H9 (cell line): ENCODE data around the gene DHH. TPM values are rescaled to one million over a fixed set of nuclear protein-coding genes. Genes with fewer than 3 reads are reported as not detected.

ENCODE experiments used
- DNase-seq: peaks from one replicate; pipeline ENCODE4 v3.0.0-alpha.2; 2017
- H2AFZ ChIP-seq: one replicate; pipeline ENCODE4 v1.6.1; 2013; ENCODE audit warnings: mild to moderate bottlenecking, low read length, control low read depth, moderate library complexity
- H2AK5ac ChIP-seq: 2 replicates; pipeline ENCODE4 v1.6.1; 2013; ENCODE audit warnings: low read length, control low read depth, mixed read lengths; ENCODE audit not compliant: insufficient read length
- H2BK120ac ChIP-seq: one replicate; pipeline ENCODE4 v1.6.1; 2013; ENCODE audit warnings: low read depth, mild to moderate bottlenecking, low read length, control low read depth, inconsistent platforms; ENCODE audit not compliant: poor library complexity, severe bottlenecking
- H2BK12ac ChIP-seq: 2 replicates; pipeline ENCODE4 v1.6.1; 2013; ENCODE audit warnings: low read length, control low read depth, mixed read lengths, low read depth; ENCODE audit not compliant: insufficient read length
- H2BK15ac ChIP-seq: 2 replicates; pipeline ENCODE4 v1.6.1; 2013; ENCODE audit warnings: low read depth, low read length, control low read depth
- H2BK20ac ChIP-seq: one replicate; pipeline ENCODE4 v1.6.1; 2013; ENCODE audit warnings: low read depth, mild to moderate bottlenecking, low read length, control low read depth, inconsistent platforms; ENCODE audit not compliant: poor library complexity, severe bottlenecking
- H2BK5ac ChIP-seq: 2 replicates; pipeline ENCODE4 v1.6.1; 2013; ENCODE audit warnings: low read length, control low read depth, mixed read lengths; ENCODE audit not compliant: insufficient read length
- H3K14ac ChIP-seq: 2 replicates; pipeline ENCODE4 v1.6.1; 2013; ENCODE audit warnings: low read length, control low read depth; ENCODE audit not compliant: insufficient read depth
- H3K18ac ChIP-seq: 2 replicates; pipeline ENCODE4 v1.6.1; 2013; ENCODE audit warnings: low read depth, mild to moderate bottlenecking, mixed read lengths, low read length, control low read depth; ENCODE audit not compliant: insufficient read length
- H3K23ac ChIP-seq: 2 replicates; pipeline ENCODE4 v1.6.1; 2013; ENCODE audit warnings: low read length, control low read depth, mixed read lengths, low read depth; ENCODE audit not compliant: insufficient read length
- H3K23me2 ChIP-seq: 2 replicates; pipeline ENCODE4 v1.6.1; 2013; ENCODE audit warnings: low read depth, mild to moderate bottlenecking, mixed read lengths, low read length, control low read depth; ENCODE audit not compliant: insufficient read length, poor library complexity, severe bottlenecking
- H3K27ac ChIP-seq: 2 replicates; pipeline ENCODE4 v1.5.1; 2013; ENCODE audit warnings: low read length, control low read depth, mixed read lengths, low read depth; ENCODE audit not compliant: insufficient read length
- H3K27me3 ChIP-seq: 2 replicates; pipeline ENCODE4 v1.6.1; 2013; ENCODE audit warnings: low read length, control low read depth, inconsistent platforms; ENCODE audit not compliant: insufficient read depth
- H3K4ac ChIP-seq: 2 replicates; pipeline ENCODE4 v1.6.1; 2013; ENCODE audit warnings: low read depth, mild to moderate bottlenecking, control low read depth, inconsistent platforms, low read length, moderate library complexity
- H3K4me1 ChIP-seq: 2 replicates; pipeline ENCODE4 v1.6.1; 2013; ENCODE audit warnings: low read length, control low read depth, inconsistent platforms; ENCODE audit not compliant: insufficient read depth
- H3K4me2 ChIP-seq: 2 replicates; pipeline ENCODE4 v1.6.1; 2013; ENCODE audit warnings: low read length, control low read depth, mixed read lengths; ENCODE audit not compliant: insufficient read length, insufficient read depth
- H3K56ac ChIP-seq: 2 replicates; pipeline ENCODE4 v1.6.1; 2013; ENCODE audit warnings: low read depth, mild to moderate bottlenecking, mixed read lengths, low read length, control low read depth; ENCODE audit not compliant: insufficient read length
- H3K79me1 ChIP-seq: 2 replicates; pipeline ENCODE4 v1.6.1; 2013; ENCODE audit warnings: low read depth, mild to moderate bottlenecking, moderate library complexity, low read length, control low read depth, inconsistent platforms; ENCODE audit not compliant: insufficient read depth, poor library complexity, severe bottlenecking
- H3K79me2 ChIP-seq: 2 replicates; pipeline ENCODE4 v1.6.1; 2013; ENCODE audit warnings: low read length, control low read depth, inconsistent platforms; ENCODE audit not compliant: insufficient read depth
- H3K9ac ChIP-seq: 2 replicates; pipeline ENCODE4 v1.6.1; 2013; ENCODE audit warnings: low read length, control low read depth, mixed read lengths; ENCODE audit not compliant: insufficient read length; ENCODE audit errors: extremely low read depth
- H3K9me3 ChIP-seq: one replicate; pipeline ENCODE4 v1.6.1; 2013; ENCODE audit warnings: low read depth, low read length, inconsistent platforms; ENCODE audit not compliant: control insufficient read depth
- H3T11ph ChIP-seq: one replicate; pipeline ENCODE4 v1.6.1; 2013; ENCODE audit warnings: mild to moderate bottlenecking, low read length, control low read depth, inconsistent platforms
- H4K20me1 ChIP-seq: one replicate; pipeline ENCODE4 v1.6.1; 2013; ENCODE audit not compliant: control insufficient read depth, insufficient read length, insufficient read depth
- H4K5ac ChIP-seq: 2 replicates; pipeline ENCODE4 v1.6.1; 2013; ENCODE audit warnings: low read depth, mild to moderate bottlenecking, mixed read lengths, low read length, control low read depth; ENCODE audit not compliant: insufficient read length
- H4K8ac ChIP-seq: replicated peaks from 2 replicates; pipeline ENCODE4 v1.6.1; 2013; ENCODE audit warnings: low read length, control low read depth, mixed read lengths, low read depth; ENCODE audit not compliant: insufficient read length
- H4K91ac ChIP-seq: 2 replicates; pipeline ENCODE4 v1.6.1; 2013; ENCODE audit warnings: low read depth, mild to moderate bottlenecking, moderate library complexity, mixed read lengths, low read length, control low read depth; ENCODE audit not compliant: insufficient read length
- H3K27ac Mint-ChIP-seq, 3 experiments: 2 replicates in 2 of 3; 3 replicates in 1 of 3; pipeline ENCODE4 v1.8.0; 2020 to 2021; ENCODE audit warnings: mixed read lengths in 3 of 3, mild to moderate bottlenecking in 1 of 3, moderate library complexity in 1 of 3
- H3K27me3 Mint-ChIP-seq: 2 replicates; pipeline ENCODE4 v1.8.0; 2021; ENCODE audit warnings: low read depth, mild to moderate bottlenecking, moderate library complexity, mixed read lengths
- H3K36me3 Mint-ChIP-seq, 3 experiments: 2 replicates in 2 of 3; 3 replicates in 1 of 3; pipeline ENCODE4 v1.8.0; 2020 to 2021; ENCODE audit warnings: low read depth in 3 of 3, mixed read lengths in 3 of 3; ENCODE audit not compliant: insufficient read depth in 1 of 3
- H3K4me1 Mint-ChIP-seq, 2 experiments: 2 replicates each; pipeline ENCODE4 v1.8.0; 2020; ENCODE audit warnings: mixed read lengths in 2 of 2
- H3K4me3 Mint-ChIP-seq, 2 experiments: 2 replicates in 1 of 2; 3 replicates in 1 of 2; pipeline ENCODE4 v1.8.0; 2020 to 2021; ENCODE audit warnings: mild to moderate bottlenecking in 2 of 2, mixed read lengths in 2 of 2, moderate library complexity in 1 of 2
- H3K9me3 Mint-ChIP-seq, 2 experiments: 2 replicates in 1 of 2; 3 replicates in 1 of 2; pipeline ENCODE4 v1.8.0; 2020; ENCODE audit warnings: mild to moderate bottlenecking in 2 of 2, mixed read lengths in 2 of 2, moderate library complexity in 1 of 2
- WGBS: extraction: QIAGEN DNeasy Blood & Tissue Kit; methylation state at CpG from one replicate; pipeline ENCODE4 v1.1.7; 2013; ENCODE audit warnings: missing lambda C conversion rate, low lambda C conversion rate, mixed read lengths; ENCODE audit not compliant: insufficient read length; ENCODE audit errors: extremely low coverage; 5-methylcytosine and 5-hydroxymethylcytosine counted together
- total RNA-seq: library from RNA; stranded (reverse); gene quantifications from 2 replicates; pipeline ENCODE4 v1.2.1, GENCODE V29; 2021
- TF ChIP-seq, protein P1 (sequence below): fragments of 200-600 bp; sonication (generic); conservative IDR thresholded peaks from 3 replicates; pipeline ENCODE4 v1.8.0; 2021; ENCODE audit warnings: antibody characterized with exemption, mild to moderate bottlenecking

Gene DHH
- total RNA-seq, 1 experiment from 2014 or later: 0.20 TPM

- no peak overlapping the region for H2BK20ac ChIP-seq
- no peak overlapping the region for H3K9ac ChIP-seq
- H2AK5ac ChIP-seq: no peak overlapping the region
- Mint-ChIP-seq H3K27ac (no peak overlapping the region), H3K27me3 (no peaks in the 10 kb centered on the region), H3K4me3 (no peak overlapping the region), H3K9me3 (no peaks in the 10 kb centered on the region), H3K4me1 (no peaks in the 10 kb centered on the region), H3K36me3 (peaks cover 41 to 94% (median 90%) of the 10 kb centered on the region in 3 experiments; a peak in 6 of 7 replicates)
- no peaks in the 10 kb centered on the region for H3K9me3 ChIP-seq
- DNase-seq: no peak
- no peak overlapping the region for H3K27ac ChIP-seq
- no peak overlapping the region for H2BK120ac ChIP-seq
- TF ChIP-seq, protein P1, sequence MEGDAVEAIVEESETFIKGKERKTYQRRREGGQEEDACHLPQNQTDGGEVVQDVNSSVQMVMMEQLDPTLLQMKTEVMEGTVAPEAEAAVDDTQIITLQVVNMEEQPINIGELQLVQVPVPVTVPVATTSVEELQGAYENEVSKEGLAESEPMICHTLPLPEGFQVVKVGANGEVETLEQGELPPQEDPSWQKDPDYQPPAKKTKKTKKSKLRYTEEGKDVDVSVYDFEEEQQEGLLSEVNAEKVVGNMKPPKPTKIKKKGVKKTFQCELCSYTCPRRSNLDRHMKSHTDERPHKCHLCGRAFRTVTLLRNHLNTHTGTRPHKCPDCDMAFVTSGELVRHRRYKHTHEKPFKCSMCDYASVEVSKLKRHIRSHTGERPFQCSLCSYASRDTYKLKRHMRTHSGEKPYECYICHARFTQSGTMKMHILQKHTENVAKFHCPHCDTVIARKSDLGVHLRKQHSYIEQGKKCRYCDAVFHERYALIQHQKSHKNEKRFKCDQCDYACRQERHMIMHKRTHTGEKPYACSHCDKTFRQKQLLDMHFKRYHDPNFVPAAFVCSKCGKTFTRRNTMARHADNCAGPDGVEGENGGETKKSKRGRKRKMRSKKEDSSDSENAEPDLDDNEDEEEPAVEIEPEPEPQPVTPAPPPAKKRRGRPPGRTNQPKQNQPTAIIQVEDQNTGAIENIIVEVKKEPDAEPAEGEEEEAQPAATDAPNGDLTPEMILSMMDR: no peak
- H3K23me2 ChIP-seq: no peaks in the 10 kb centered on the region
- H2BK12ac ChIP-seq: no peak overlapping the region
- H3K79me1 ChIP-seq: no peaks in the 10 kb centered on the region
- no peaks in the 10 kb centered on the region for H3K79me2 ChIP-seq
- no peak overlapping the region for H2AFZ ChIP-seq
- H4K20me1 ChIP-seq: no peaks in the 10 kb centered on the region
- no CpG with 5 or more reads among the region's 9 CpGs for WGBS
- H3K56ac ChIP-seq: no peak overlapping the region
- no peak overlapping the region for H3K14ac ChIP-seq
- no peak overlapping the region for H2BK15ac ChIP-seq
- H3K4me2 ChIP-seq: no peak overlapping the region
- H3K4ac ChIP-seq: no peak overlapping the region
- no peak overlapping the region for H3T11ph ChIP-seq
- no peak overlapping the region for H3K23ac ChIP-seq
- no peak overlapping the region for H4K5ac ChIP-seq
- no peak overlapping the region for H4K91ac ChIP-seq
- no peaks in the 10 kb centered on the region for H3K27me3 ChIP-seq
- no peak overlapping the region for H4K8ac ChIP-seq
- no peaks in the 10 kb centered on the region for H3K4me1 ChIP-seq
- no peak overlapping the region for H3K18ac ChIP-seq
- H2BK5ac ChIP-seq: no peak overlapping the region
Measured at GRCh38 chr12:49037111-49037946, 57.3 kb downstream of the DHH start.

Other genes with a start within 250 kb of the DHH start
- gene DDX23, start 242.6 kb downstream of the DHH start, total RNA-seq: 98.1 and 104 TPM in 2 replicates
- gene RND1, start 228.9 kb downstream of the DHH start, total RNA-seq: 9.5 and 9.7 TPM in 2 replicates
- gene FKBP11, start 169.3 kb downstream of the DHH start, total RNA-seq: 40.8 and 43.6 TPM in 2 replicates
- gene ARF3, start 137.3 kb downstream of the DHH start, total RNA-seq: 254 and 263 TPM in 2 replicates
- 0.37 and 0.53 TPM in 2 replicates for gene WNT10B, start 123.1 kb downstream of the DHH start, total RNA-seq
- not detected in 2 replicates for gene WNT1, start 116.5 kb downstream of the DHH start, total RNA-seq
- gene DDN, start 95.4 kb downstream of the DHH start, total RNA-seq: 0.35 and 0.39 TPM in 2 replicates
- 34.8 and 36.7 TPM in 2 replicates for gene PRKAG1, start 76.0 kb downstream of the DHH start, total RNA-seq
- 83.9 and 93.7 TPM in 2 replicates for gene KMT2D, start 34.0 kb downstream of the DHH start, total RNA-seq
- 4.0 and 4.1 TPM in 2 replicates for gene RHEBL1, start 24.8 kb downstream of the DHH start, total RNA-seq
- 50.4 and 55.1 TPM in 2 replicates for gene LMBR1L, start 16.0 kb upstream of the DHH start, total RNA-seq
- 2,063 and 2,102 TPM in 2 replicates for gene TUBA1B, start 36.6 kb upstream of the DHH start, total RNA-seq
- gene TUBA1A, start 94.3 kb upstream of the DHH start, total RNA-seq: 148 and 149 TPM in 2 replicates
- 660 and 684 TPM in 2 replicates for gene TUBA1C, start 170.3 kb upstream of the DHH start, total RNA-seq
- 1.1 and 2.2 TPM in 2 replicates for gene PRPH, start 200.3 kb upstream of the DHH start, total RNA-seq
- 70.5 and 75.3 TPM in 2 replicates for gene TROAP, start 228.5 kb upstream of the DHH start, total RNA-seq
- gene C1QL4, start 242.4 kb upstream of the DHH start, total RNA-seq: 1.2 and 1.9 TPM in 2 replicates